Lower lobe of right lung (tissue), 2 donors: ENCODE results near the gene FARS2. TPM values are rescaled to one million over a fixed set of nuclear protein-coding genes. Genes with fewer than 3 reads are reported as not detected.
A peak's percentile ranks its signal among the peaks of the same experiment; 100 is the strongest.

Experiments used
- ATAC-seq, 2 donors: fragments of 200-7000 bp; cut with Tn5 transposase; one replicate each; pipeline ENCODE4 v1.9.1; 2020 to 2022; ENCODE audit warnings: mild to moderate bottlenecking in 2 of 2, moderate library complexity in 2 of 2
- DNase-seq: peaks from one replicate; pipeline ENCODE4 v3.0.0-alpha.2; 2020
- H3K27ac ChIP-seq: fragments of 200-600 bp; one replicate; pipeline ENCODE4 v1.8.0; 2022
- H3K27me3 ChIP-seq: fragments of 200-600 bp; one replicate; pipeline ENCODE4 v1.8.0; 2022; ENCODE audit warnings: low read depth
- H3K36me3 ChIP-seq: fragments of 200-600 bp; one replicate; pipeline ENCODE4 v1.8.0; 2022; ENCODE audit warnings: mild to moderate bottlenecking
- H3K4me1 ChIP-seq: fragments of 200-600 bp; one replicate; pipeline ENCODE4 v1.8.0; 2022
- H3K4me3 ChIP-seq: fragments of 200-600 bp; one replicate; pipeline ENCODE4 v1.8.0; 2022; ENCODE audit warnings: mild to moderate bottlenecking
- H3K9me3 ChIP-seq: fragments of 200-600 bp; one replicate; pipeline ENCODE4 v1.8.0; 2022
- CTCF ChIP-seq: fragments of 200-600 bp; IDR thresholded peaks from one replicate; pipeline ENCODE4 v1.8.0; 2022; ENCODE audit warnings: antibody characterized with exemption, mild to moderate bottlenecking
- intact Hi-C: fragments of 100-400 bp; cut with DNase I; formaldehyde crosslinking; loops from one replicate; pipeline ENCODE4 v1.11.0; 2022
- total RNA-seq: library from RNA; stranded (reverse); fragmentation: NEBNext Ultra II Directional; extraction: Animal tissue kit (Norgen Biotek cat#: 25700); gene quantifications from one replicate; pipeline ENCODE4 v1.2.1, GENCODE V29; 2021
- donor health status: DM: no; HTN: yes; CAD: no; lungs with severe emphysema.

Gene FARS2
- total RNA-seq, 1 donor from 2014 or later: 17.0 TPM

DNA sequence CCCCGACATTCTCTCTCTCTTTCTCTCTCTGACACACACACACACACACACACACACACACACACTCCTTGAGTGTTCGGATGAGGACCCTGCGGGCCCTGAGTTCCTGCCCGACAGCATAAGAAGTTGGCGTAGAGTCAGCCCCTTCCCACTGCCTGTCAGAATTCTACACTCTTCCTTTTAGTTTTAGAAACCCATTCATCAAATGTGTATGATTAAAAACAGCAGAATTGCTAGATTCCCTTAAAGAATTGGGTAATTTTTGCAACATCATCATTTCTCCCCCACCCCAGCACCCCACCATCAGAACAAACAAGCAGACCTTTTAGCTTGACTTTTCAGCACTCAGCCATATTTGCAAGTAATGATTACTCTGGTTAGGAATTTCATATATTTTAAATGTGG lies 322.8 kb downstream of the FARS2 start:
- no peak for TF ChIP-seq CTCF
- Histone ChIP-seq H3K27ac (no peak overlapping the region), H3K4me3 (no peak overlapping the region), H3K36me3 (no peaks in the 10 kb centered on the region), H3K9me3 (no peaks in the 10 kb centered on the region), H3K4me1 (no peaks in the 10 kb centered on the region), H3K27me3 (no peaks in the 10 kb centered on the region)
- ATAC-seq (no peak), DNase-seq (no peak)
- intact Hi-C loops: no loop called here

DNA sequence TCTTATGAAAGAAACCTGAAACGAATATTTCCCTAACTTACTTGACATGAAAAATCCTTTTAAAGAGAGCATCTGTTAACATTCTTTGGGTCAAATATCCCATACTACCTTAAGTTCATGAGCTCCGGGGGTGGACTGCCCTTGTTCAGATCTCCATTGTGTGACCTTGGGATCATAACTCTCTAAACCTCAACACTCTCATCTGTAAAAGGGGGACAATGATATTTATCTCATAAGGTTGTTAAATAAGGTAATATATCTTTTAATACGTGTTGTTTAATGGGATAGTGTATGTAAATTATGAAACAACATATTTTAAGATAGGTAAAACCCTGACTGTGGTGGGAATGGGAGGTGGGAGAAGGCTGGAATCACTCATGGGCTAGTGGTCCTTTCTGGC lies 326.3 kb downstream of the FARS2 start:
- ATAC-seq: no peak
- Histone ChIP-seq H3K4me1 (no peaks in the 10 kb centered on the region), H3K27me3 (no peaks in the 10 kb centered on the region), H3K27ac (no peak overlapping the region), H3K36me3 (no peaks in the 10 kb centered on the region), H3K4me3 (no peak overlapping the region), H3K9me3 (no peaks in the 10 kb centered on the region)
- no peak for TF ChIP-seq CTCF
- intact Hi-C loops: no loop called here
- no peak for DNase-seq

DNA sequence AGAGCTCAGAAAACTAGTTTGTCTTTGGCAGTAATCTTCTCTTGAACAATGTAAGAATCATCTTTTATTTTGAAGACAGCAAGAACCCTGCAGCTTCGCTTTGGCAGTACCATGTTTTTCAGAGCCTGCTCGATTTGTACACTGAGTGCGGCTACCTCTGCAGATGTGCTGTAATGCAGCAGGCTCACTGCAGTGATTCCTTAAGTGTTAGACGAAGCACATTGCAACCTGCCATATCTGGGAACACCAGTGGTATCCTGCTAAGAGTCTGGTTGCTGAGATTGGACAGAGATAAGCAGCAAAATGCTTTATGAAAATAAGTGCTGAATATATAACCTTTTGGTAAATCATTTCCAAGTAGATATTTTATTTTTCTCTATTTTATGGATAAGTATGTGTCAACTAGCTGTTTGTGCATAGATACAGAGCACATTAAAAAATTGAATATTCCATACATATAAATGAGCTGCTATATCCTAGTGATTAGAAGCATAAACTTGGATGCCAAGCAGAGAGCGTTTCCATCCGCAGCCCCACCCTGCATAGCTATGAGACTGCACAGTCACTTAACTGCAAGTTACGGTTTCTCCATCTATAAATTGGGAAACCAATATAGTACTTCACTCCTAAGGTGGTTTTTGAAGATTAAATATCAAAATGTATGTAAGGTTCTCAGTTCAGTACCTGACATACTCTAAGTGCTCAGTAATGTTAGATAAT lies 328.3 kb downstream of the FARS2 start:
- ATAC-seq (no peak), DNase-seq (no peak)
- no peaks in the 10 kb centered on the region for H3K36me3 ChIP-seq
- intact Hi-C loops: no loop called here
- no peaks in the 10 kb centered on the region for H3K9me3 ChIP-seq
- TF ChIP-seq CTCF: no peak
- no peak overlapping the region for H3K4me3 ChIP-seq
- no peaks in the 10 kb centered on the region for H3K4me1 ChIP-seq
- no peaks in the 10 kb centered on the region for H3K27me3 ChIP-seq
- no peak overlapping the region for H3K27ac ChIP-seq

- H3K4me1 ChIP-seq: no peaks in the 10 kb centered on the region
- H3K27me3 ChIP-seq: no peaks in the 10 kb centered on the region
- no peak overlapping the region for H3K27ac ChIP-seq
- H3K4me3 ChIP-seq: no peak overlapping the region
- no peaks in the 10 kb centered on the region for H3K36me3 ChIP-seq
- TF ChIP-seq CTCF: no peak
- no peaks in the 10 kb centered on the region for H3K9me3 ChIP-seq
- ATAC-seq (peak; percentile 88 to 94), DNase-seq (peak; percentile 83)
- intact Hi-C loops: no loop called here
Observed at GRCh38 chr6:5590187-5590586, 328.9 kb downstream of the FARS2 start.

DNA sequence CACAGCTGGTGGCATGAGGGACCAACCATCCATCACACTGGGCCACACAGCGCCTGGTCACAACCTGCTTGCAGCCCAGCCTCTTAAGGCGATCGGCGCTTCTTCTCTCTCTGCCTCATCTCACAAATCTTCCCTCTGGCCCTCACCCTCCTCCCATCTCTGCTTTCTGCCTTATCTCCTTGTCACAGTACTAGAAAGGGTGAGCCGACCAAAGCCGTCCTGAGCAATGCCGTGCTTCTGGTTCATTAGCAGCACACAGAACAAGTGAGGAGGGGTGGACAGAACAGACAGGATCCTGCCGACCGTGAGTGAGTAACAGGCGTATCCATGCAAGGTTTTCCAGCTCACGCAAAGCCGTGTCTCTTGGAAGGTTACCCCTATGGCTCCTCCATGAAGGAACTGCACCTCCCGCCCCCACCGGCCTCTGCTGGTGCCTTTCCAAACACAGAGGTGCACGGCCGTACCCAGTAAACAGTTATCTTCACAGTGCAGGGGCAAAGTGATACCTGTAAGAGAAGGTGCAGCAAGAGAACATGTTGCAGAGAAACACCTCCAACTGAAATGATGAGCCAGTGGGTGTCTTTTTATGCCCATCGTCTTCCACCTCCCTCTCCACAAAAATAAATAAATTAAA lies 331.7 kb downstream of the FARS2 start:
- no peaks in the 10 kb centered on the region for H3K9me3 ChIP-seq
- no peaks in the 10 kb centered on the region for H3K4me1 ChIP-seq
- no peaks in the 10 kb centered on the region for H3K27me3 ChIP-seq
- H3K4me3 ChIP-seq: no peak overlapping the region
- no peak overlapping the region for H3K27ac ChIP-seq
- ATAC-seq (no peak), DNase-seq (no peak)
- TF ChIP-seq CTCF: no peak
- H3K36me3 ChIP-seq: no peaks in the 10 kb centered on the region
- intact Hi-C loops: no loop called here
